DMS53 treated with DMSO at 0.1 percent for 48 hours (cell line): ENCODE results near the gene SOX6.

Experiments
- DNase-seq: peaks from one replicate; lab custom pipeline; 2025; ENCODE audit not compliant: unreplicated experiment; lab: John Stamatoyannopoulos, UW

The SOX6 gene

GRCh38 chr11:16011396-16011795, 344.9 kb downstream of the SOX6 start:
- no peak for DNase-seq

- no peak for DNase-seq
Measured at GRCh38 chr11:16009021-16009420, 347.3 kb downstream of the SOX6 start.

- no peak for DNase-seq
Measured at GRCh38 chr11:16007514-16007913, 348.8 kb downstream of the SOX6 start.

GRCh38 chr11:16002942-16003341, 353.4 kb downstream of the SOX6 start:
- no peak for DNase-seq

GRCh38 chr11:16001899-16002426, 354.4 kb downstream of the SOX6 start:
- DNase-seq, result peak; percentile 89

GRCh38 chr11:16001044-16001568, 355.2 kb downstream of the SOX6 start:
- no peak for DNase-seq

- DNase-seq, result no peak
Measured at GRCh38 chr11:16000065-16000464, 356.3 kb downstream of the SOX6 start.

- DNase-seq, result no peak
Measured at GRCh38 chr11:15993345-15993744, 363.0 kb downstream of the SOX6 start.

GRCh38 chr11:15991215-15991614, 365.1 kb downstream of the SOX6 start:
- no peak for DNase-seq

GRCh38 chr11:15989685-15990084, 366.7 kb downstream of the SOX6 start:
- no peak for DNase-seq

GRCh38 chr11:15988693-15989231, 367.6 kb downstream of the SOX6 start:
- no peak for DNase-seq

- no peak for DNase-seq
Measured at GRCh38 chr11:15988016-15988550, 368.3 kb downstream of the SOX6 start.

- DNase-seq, result peak; percentile 27
Measured at GRCh38 chr11:15987046-15987445, 369.3 kb downstream of the SOX6 start.

GRCh38 chr11:15985860-15986139, 370.5 kb downstream of the SOX6 start:
- DNase-seq, result no peak

GRCh38 chr11:15985127-15985859, 371.1 kb downstream of the SOX6 start:
- DNase-seq, result no peak

GRCh38 chr11:15981292-15981691, 375.1 kb downstream of the SOX6 start:
- DNase-seq, result no peak

- DNase-seq, result no peak
Measured at GRCh38 chr11:15977116-15977515, 379.2 kb downstream of the SOX6 start.

- no peak for DNase-seq
Measured at GRCh38 chr11:15976433-15977045, 379.8 kb downstream of the SOX6 start.

- DNase-seq, result no peak
Measured at GRCh38 chr11:15975742-15976141, 380.6 kb downstream of the SOX6 start.

- DNase-seq, result peak; percentile 35
Measured at GRCh38 chr11:15972838-15973237, 383.5 kb downstream of the SOX6 start.

- no peak for DNase-seq
Measured at GRCh38 chr11:15971215-15971546, 385.2 kb downstream of the SOX6 start.
